CD4-positive, alpha-beta T cell (primary cell): ENCODE measurements around the gene C12orf60. TPM values are rescaled to one million over a fixed set of nuclear protein-coding genes. Genes with fewer than 3 reads are reported as not detected.
"Not testable (repeated sequence)": the region's sequence is repeated elsewhere in the genome, so short reads cannot be mapped to it uniquely, and the experiment has no call there.

Experiments
- ATAC-seq: fragments of 200-7000 bp; cut with Tn5 transposase; one replicate; pipeline ENCODE4 v1.10.0; 2022; ENCODE audit warnings: mild to moderate bottlenecking; ENCODE audit not compliant: poor library complexity
- CTCF ChIA-PET: fragments of 350-600 bp; sonication (Branson Sonifier 250); formaldehyde crosslinking; loops from one replicate; lab custom pipeline; 2021; ENCODE audit warnings: antibody characterized with exemption, inconsistent platforms; lab: Charles Lee
- POLR2A ChIA-PET: fragments of 350-600 bp; sonication (Branson Sonifier 250); formaldehyde crosslinking; loops from one replicate; lab custom pipeline; 2021; ENCODE audit warnings: antibody characterized with exemption, inconsistent platforms; lab: Charles Lee
- DNase-seq, 14 experiments: peaks; one replicate each; pipeline ENCODE4 v3.0.0-alpha.2; 2013 to 2020; ENCODE audit warnings: mixed read lengths in 2 of 14
- H3K27ac ChIP-seq, 2 donors: one replicate each; pipeline versions ENCODE4 v1.5.1 to v1.7.0; 2013; ENCODE audit warnings: low read length in 2 of 2, low read depth in 1 of 2, mild to moderate bottlenecking in 1 of 2
- H3K27me3 ChIP-seq, 2 experiments: 1 replicate in 1 of 2; 2 replicates in 1 of 2; pipeline versions ENCODE4 v1.6.1 to v1.7.0; 2013; ENCODE audit warnings: low read length in 2 of 2, control low read depth in 1 of 2, mild to moderate bottlenecking in 1 of 2, moderate library complexity in 1 of 2; ENCODE audit not compliant: insufficient read depth in 2 of 2, control insufficient read depth in 1 of 2
- H3K36me3 ChIP-seq: one replicate; pipeline ENCODE4 v1.6.1; 2013; ENCODE audit warnings: low read length, control low read depth; ENCODE audit not compliant: insufficient read depth
- H3K4me1 ChIP-seq: one replicate; pipeline ENCODE4 v1.6.1; 2013; ENCODE audit warnings: low read length, control low read depth; ENCODE audit not compliant: insufficient read depth
- H3K4me3 ChIP-seq: one replicate; pipeline ENCODE4 v1.5.1; 2013; ENCODE audit warnings: mild to moderate bottlenecking, low read length, moderate library complexity
- H3K9me3 ChIP-seq, 2 experiments: 1 replicate in 1 of 2; 2 replicates in 1 of 2; pipeline versions ENCODE4 v1.6.1 to v1.7.0; 2013; ENCODE audit warnings: low read length in 2 of 2, mild to moderate bottlenecking in 2 of 2, control low read depth in 1 of 2, moderate library complexity in 1 of 2; ENCODE audit not compliant: control insufficient read depth in 1 of 2, insufficient read depth in 1 of 2
- H3K27ac Mint-ChIP-seq: one replicate; pipeline ENCODE4 v1.8.0; 2020; ENCODE audit warnings: mixed read lengths
- H3K27me3 Mint-ChIP-seq: one replicate; pipeline ENCODE4 v1.8.0; 2021; ENCODE audit warnings: mixed read lengths
- H3K36me3 Mint-ChIP-seq: one replicate; pipeline ENCODE4 v1.8.0; 2021; ENCODE audit warnings: low read depth, mixed read lengths
- H3K4me1 Mint-ChIP-seq: one replicate; pipeline ENCODE4 v1.8.0; 2021; ENCODE audit warnings: low read depth, mixed read lengths
- H3K4me3 Mint-ChIP-seq: one replicate; pipeline ENCODE4 v1.8.0; 2020; ENCODE audit warnings: mild to moderate bottlenecking, mixed read lengths
- H3K9me3 Mint-ChIP-seq: one replicate; pipeline ENCODE4 v1.8.0; 2020; ENCODE audit warnings: mixed read lengths
- intact Hi-C, 2 experiments: fragments of 100-400 bp; cut with DNase I in 1 of 2; cut with micrococcal nuclease in 1 of 2; formaldehyde crosslinking; loops; one replicate each; pipeline versions ENCODE4 v1.15.1 to v1.9.0; 2023 to 2025; cut with DNase I, micrococcal nuclease
- total RNA-seq, 174 experiments: library from RNA in 2 of 174; stranded (reverse) in 2 of 174; gene quantifications; one replicate each; pipeline ENCODE4 v1.2.3 and lab custom pipeline; 2021 to 2026
- TF ChIP-seq, protein P1 (sequence below): fragments of 200-600 bp; IDR thresholded peaks from one replicate; pipeline ENCODE4 v1.8.0; 2022; ENCODE audit warnings: antibody characterized with exemption, mild to moderate bottlenecking

Gene C12orf60
- total RNA-seq, 2 experiments from 2014 or later: 0.11 to 0.22 TPM

DNA sequence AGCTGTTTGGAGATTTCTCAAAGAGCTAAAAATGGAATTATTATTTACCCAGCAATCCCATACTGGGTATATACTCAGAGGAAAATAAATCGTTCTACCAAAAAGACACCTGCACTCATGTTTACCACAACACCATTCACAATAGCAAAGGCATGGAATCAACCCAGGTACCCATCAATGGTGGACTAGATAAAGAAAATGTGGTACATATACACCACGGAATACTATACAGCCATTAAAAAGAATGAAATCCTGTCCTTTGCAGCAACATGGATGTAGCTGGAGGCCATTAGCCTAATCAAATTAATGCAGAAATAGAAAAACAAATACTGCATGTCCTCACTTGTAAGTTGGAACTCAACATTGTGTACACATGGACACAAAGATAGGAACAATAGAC, 38.1 kb upstream of the C12orf60 start:
- intact Hi-C loops: loop anchor here in 1 of 2 experiments (5.0 to 10.0 kb wide), 4 partner anchors 37 to 528 kb away; partner anchors contain the start of genes ATF7IP, C12orf60 and WBP11
- Histone ChIP-seq H3K4me3 (no peak overlapping the region), H3K27me3 (no peaks in the 10 kb centered on the region), H3K36me3 (peaks cover 14% of the 10 kb centered on the region), H3K27ac (no peak overlapping the region), H3K9me3 (peaks cover 12 to 18% of the 10 kb centered on the region in 2 experiments), H3K4me1 (peaks cover 19% of the 10 kb centered on the region)
- ATAC-seq (no peak), DNase-seq (no peak)
- Mint-ChIP-seq H3K27me3 (no peaks in the 10 kb centered on the region), H3K4me3 (peak overlapping the region; percentile 15), H3K27ac (no peak overlapping the region), H3K4me1 (peaks cover 52% of the 10 kb centered on the region), H3K36me3 (peaks cover 93% of the 10 kb centered on the region), H3K9me3 (peaks cover 11% of the 10 kb centered on the region)
- ChIA-PET CTCF (interaction anchor here (0.6 kb wide), 1 partner anchor 13 kb away, joined by 3 read pairs; no protein-coding TSS in a partner anchor), POLR2A (interaction anchor here (1.0 kb wide), 1 partner anchor 8 kb away, joined by 3 read pairs; no protein-coding TSS in a partner anchor)
- TF ChIP-seq, protein P1, sequence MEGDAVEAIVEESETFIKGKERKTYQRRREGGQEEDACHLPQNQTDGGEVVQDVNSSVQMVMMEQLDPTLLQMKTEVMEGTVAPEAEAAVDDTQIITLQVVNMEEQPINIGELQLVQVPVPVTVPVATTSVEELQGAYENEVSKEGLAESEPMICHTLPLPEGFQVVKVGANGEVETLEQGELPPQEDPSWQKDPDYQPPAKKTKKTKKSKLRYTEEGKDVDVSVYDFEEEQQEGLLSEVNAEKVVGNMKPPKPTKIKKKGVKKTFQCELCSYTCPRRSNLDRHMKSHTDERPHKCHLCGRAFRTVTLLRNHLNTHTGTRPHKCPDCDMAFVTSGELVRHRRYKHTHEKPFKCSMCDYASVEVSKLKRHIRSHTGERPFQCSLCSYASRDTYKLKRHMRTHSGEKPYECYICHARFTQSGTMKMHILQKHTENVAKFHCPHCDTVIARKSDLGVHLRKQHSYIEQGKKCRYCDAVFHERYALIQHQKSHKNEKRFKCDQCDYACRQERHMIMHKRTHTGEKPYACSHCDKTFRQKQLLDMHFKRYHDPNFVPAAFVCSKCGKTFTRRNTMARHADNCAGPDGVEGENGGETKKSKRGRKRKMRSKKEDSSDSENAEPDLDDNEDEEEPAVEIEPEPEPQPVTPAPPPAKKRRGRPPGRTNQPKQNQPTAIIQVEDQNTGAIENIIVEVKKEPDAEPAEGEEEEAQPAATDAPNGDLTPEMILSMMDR: no peak

DNA sequence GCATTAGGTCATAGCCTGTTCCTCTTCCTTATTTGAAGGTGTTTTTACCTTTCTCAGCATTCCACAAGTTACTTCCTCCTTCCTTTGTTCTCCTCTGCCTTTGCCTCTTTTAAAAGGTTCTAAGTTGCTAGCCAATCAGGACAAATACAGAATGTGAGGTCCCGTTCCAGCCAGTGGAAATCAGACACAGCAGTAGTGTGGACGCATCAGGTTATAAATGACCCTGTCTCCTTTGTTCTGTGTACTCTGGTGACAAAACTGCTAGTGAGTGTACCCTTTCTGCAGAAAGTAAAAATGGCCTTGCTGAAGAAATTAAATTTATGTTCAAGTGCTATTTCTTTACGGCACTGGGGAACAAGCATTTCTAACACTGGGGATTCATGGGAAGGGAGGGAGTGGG, 37.5 kb upstream of the C12orf60 start:
- H3K27me3 ChIP-seq, H3K4me3 ChIP-seq, ATAC-seq, CTCF ChIA-PET, H3K27ac ChIP-seq, DNase-seq, H3K27me3 Mint-ChIP-seq: not testable (repeated sequence)
- peak overlapping the region; percentile 27 for H3K4me3 Mint-ChIP-seq
- peaks cover 11% of the 10 kb centered on the region for H3K9me3 Mint-ChIP-seq
- peak overlapping the region; percentile 37 for H3K27ac Mint-ChIP-seq
- H3K36me3 ChIP-seq: peaks cover 14% of the 10 kb centered on the region
- peaks cover 55% of the 10 kb centered on the region for H3K4me1 Mint-ChIP-seq
- peaks cover 6 to 15% of the 10 kb centered on the region in 2 experiments for H3K9me3 ChIP-seq
- H3K36me3 Mint-ChIP-seq: peaks cover 93% of the 10 kb centered on the region
- intact Hi-C loops: loop anchor here in 1 of 2 experiments (5.0 to 10.0 kb wide), 4 partner anchors 36 to 529 kb away; partner anchors contain the start of genes ATF7IP, C12orf60 and WBP11
- H3K4me1 ChIP-seq: peaks cover 19% of the 10 kb centered on the region
- POLR2A ChIA-PET: interaction anchor here (1.0 kb wide), 1 partner anchor 8 kb away, joined by 3 read pairs; no protein-coding TSS in a partner anchor

DNA sequence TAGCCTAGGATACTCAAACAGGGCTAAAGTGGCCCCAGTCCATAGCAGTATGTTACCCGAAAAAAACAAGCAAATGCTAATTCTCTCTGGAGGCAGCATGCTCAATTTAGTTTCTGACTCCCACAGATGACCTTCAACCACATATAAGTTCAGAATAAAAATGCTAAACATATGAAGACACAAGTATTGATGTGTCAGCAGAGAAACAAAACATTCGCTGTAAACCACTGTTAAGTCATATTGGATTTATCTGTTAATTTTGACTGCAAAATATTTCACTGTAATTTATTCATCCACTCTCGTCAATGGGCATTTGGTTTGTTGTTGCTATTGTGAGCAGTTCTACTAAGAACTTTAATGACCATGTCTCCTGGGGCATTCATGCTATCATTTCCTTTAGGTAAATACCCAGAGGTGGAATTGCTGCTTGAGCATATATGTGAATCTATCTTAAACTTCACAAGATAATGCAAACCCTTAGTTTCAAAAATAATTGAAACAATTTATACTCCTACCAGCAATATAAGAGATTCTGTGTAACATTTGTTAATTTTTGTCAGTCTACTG, 36.7 kb upstream of the C12orf60 start:
- intact Hi-C loops: loop anchor here in 1 of 2 experiments (5.0 to 10.0 kb wide), 4 partner anchors 36 to 529 kb away; partner anchors contain the start of genes ATF7IP, C12orf60 and WBP11
- TF ChIP-seq, protein P1: no peak
- H3K4me3 ChIP-seq: no peak overlapping the region

More for the DNA sequence above, 36.7 kb upstream of the C12orf60 start:
- ATAC-seq (no peak), DNase-seq (no peak)
- H3K9me3 Mint-ChIP-seq: peaks cover 9% of the 10 kb centered on the region
- CTCF ChIA-PET: interaction anchor here (1.1 kb wide), 1 partner anchor 10 kb away, joined by 5 read pairs; no protein-coding TSS in a partner anchor
- POLR2A ChIA-PET: no interaction called here
- peaks cover 90% of the 10 kb centered on the region for H3K36me3 Mint-ChIP-seq
- H3K36me3 ChIP-seq: peaks cover 11% of the 10 kb centered on the region
- H3K4me1 Mint-ChIP-seq: peaks cover 60% of the 10 kb centered on the region
- peaks cover 19% of the 10 kb centered on the region for H3K4me1 ChIP-seq
- H3K27me3 ChIP-seq: no peaks in the 10 kb centered on the region
- H3K27me3 Mint-ChIP-seq: no peaks in the 10 kb centered on the region
- peak overlapping the region; percentile 78 for H3K4me3 Mint-ChIP-seq
- peaks cover 5 to 12% of the 10 kb centered on the region in 2 experiments for H3K9me3 ChIP-seq
- peak overlapping the region; percentile 100 for H3K27ac Mint-ChIP-seq
- no peak overlapping the region for H3K27ac ChIP-seq
